ENCODE measurements around the gene MMP17.

MMP17 gene

GRCh38 chr12:131827961-131828534 lies at the start of gene MMP17:
Gene MMP17, plus strand, starts transcription at chr12:131828393. Its CDS starts 102 bp downstream, at chr12:131828495.
- peak in 12 of 56 donors; percentile 16 to 66 (median 42) for DNase-seq

- DNase-seq = no peak
These were observed 49.2 kb upstream of the MMP17 start for GRCh38 chr12:131779027-131779426.

DNA sequence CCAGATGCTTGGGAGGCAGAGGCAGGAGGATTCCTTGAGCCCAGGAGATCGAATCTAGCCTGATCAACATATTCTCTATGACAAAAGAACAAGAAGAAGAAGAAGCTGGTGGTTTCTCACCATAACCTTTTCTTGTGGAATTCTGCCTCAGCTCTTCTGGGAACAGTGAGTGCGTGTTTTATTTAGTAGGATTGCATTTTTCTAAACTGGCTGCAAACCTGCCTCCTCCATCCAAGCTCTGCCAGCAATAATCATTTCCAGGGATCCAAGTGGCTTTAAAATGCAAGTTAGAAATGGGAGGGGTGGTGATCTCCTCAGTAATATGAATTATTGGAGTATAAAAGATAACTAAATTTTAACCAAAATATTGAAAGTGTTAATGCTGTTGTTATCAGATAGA lies 46.1 kb upstream of the MMP17 start:
- DNase-seq = no peak

- no peak for DNase-seq
These were observed 44.2 kb upstream of the MMP17 start for GRCh38 chr12:131783915-131784541.

DNA sequence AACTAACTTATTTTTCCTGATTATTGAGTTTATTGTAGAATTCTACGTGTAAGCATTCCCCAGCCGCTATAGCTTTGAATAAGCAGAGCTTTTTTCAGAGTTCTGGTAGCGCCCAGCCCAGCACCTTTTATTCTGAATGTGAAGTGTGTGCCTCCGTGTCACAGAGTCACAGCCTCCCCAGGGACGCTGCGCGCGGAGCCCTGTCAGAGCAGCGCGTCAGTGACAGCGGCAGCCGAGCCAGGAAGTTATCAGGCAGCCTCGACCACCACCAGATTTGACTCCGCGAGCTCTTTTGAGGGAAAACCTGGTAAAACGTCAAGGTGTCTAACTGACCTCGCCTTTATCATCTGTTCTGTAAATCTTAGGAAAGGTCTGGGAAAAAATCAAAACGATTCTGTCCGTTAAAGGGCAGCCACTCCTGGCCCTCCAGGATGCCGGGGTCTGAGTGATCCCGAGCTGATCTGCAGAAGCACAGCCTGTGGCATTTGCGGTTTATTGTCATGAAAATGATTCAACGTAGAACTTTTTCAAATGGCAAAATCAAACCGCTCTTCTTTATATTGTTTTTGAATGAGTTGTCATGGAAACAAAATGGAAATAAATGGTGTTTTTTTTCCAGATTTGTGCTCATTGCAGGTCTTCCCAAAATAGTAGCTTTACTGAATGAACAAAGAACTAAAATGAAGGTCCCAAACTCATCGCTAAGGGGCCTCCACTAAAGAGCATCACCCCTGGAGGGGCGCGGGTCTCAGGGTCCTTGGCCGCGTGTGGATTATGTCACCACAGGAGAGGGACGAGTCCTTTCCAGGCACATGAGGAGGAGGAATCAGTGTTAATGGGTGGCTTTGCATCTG lies 43.1 kb upstream of the MMP17 start:
- DNase-seq = peak in 3 of 56 donors; percentile 22 to 26 (median 23)

GRCh38 chr12:131785763-131786330 lies 42.3 kb upstream of the MMP17 start:
- DNase-seq = peak in 3 of 56 donors; percentile 7 to 24 (median 14)

- no peak for DNase-seq
These were observed 41.9 kb upstream of the MMP17 start for GRCh38 chr12:131786331-131786730.

DNA sequence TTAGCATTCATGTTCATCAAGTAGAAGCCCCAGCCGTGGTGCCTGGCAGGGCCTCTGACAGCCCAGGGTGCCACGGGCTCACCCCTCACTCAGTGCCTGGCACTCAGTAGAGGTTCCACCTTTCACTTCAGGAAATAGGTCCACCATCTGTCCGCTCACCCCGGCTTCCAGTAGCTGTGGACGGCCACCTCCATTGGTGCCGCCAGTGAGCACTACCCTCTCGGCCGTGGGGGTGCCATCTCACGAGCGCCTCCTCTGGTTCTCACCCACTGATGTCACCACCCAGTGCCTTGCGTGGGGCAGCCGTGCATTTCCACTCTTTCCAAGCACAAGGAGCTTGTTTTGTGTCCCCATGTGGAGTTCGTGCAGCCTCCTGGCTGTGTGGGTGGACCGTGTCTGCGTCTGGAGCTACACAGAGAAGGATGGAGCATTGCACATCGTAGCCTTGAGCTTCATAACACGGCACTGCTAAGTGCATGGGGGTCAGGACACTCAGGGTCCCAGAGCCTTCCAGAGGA lies 41.0 kb upstream of the MMP17 start:
- DNase-seq = no peak

DNA sequence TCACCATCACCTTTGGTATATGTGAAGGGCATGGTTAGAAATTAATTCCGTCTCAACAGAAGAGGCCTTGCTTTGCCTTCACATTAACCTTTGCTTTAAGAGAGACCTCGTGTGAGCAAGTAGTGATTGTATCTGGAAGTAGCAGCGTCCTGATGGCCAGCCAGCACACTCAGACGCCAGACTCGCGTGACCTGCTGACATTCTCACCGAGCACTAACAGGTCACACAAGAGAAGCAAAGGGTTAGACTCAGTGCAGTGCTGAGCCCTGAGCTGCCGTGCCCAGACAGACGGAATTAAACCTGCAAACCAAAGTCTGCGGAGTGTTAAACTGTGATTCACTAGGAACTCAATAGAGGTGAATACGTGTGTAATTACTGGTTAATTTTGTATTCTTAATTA lies 40.1 kb upstream of the MMP17 start:
- no peak for DNase-seq

- DNase-seq = no peak
These were observed 38.6 kb upstream of the MMP17 start for GRCh38 chr12:131789638-131790037.

GRCh38 chr12:131793243-131794022 lies 34.8 kb upstream of the MMP17 start:
- DNase-seq = peak in 13 of 56 donors; percentile 9 to 47 (median 19)

DNA sequence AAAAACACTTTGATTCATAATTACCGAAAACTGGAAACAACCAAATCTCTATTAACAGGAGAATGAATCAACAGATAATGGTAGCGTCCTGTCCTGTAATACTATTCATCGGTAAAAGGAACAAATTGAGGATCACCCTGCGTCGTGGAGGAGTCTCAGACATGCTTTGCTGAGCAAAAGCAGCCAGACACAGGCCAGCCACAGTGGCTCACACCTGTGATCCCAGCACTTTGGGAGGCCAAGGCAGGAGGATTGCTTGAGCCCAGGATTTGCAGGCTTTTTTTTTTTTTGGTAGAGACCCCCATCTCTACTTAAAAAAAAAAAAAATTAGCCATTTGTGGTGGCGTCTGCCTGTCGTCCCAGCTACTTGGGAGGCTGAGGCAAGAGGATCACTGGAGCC lies 34.1 kb upstream of the MMP17 start:
- no peak for DNase-seq

GRCh38 chr12:131794573-131794972 lies 33.6 kb upstream of the MMP17 start:
- no peak for DNase-seq

DNA sequence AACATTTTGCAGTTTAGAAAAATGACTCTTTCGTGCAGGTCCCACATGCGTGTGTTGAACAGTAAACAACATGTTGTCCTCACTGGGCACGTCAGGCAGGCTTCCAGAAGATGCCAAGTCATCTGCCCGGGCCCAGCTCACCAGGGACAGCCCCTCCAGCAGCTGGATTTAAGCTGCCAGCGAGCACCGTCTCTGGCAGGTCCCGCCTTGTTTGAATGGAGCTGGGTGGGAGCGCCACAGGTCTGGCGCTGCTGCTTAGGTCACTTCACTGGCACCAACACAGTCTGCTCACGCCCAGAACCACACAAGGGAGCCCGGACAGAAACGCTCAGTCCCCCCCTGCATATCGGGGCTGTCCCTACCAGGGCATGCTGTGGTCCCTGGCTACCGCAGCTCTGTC lies 33.1 kb upstream of the MMP17 start:
- peak in 10 of 56 donors; percentile 5 to 77 (median 16) for DNase-seq

- DNase-seq = no peak
These were observed 32.3 kb upstream of the MMP17 start for GRCh38 chr12:131795690-131796410.

- no peak for DNase-seq
These were observed 31.8 kb upstream of the MMP17 start for GRCh38 chr12:131796411-131796736.

- DNase-seq = no peak
These were observed 31.2 kb upstream of the MMP17 start for GRCh38 chr12:131796754-131797587.

DNA sequence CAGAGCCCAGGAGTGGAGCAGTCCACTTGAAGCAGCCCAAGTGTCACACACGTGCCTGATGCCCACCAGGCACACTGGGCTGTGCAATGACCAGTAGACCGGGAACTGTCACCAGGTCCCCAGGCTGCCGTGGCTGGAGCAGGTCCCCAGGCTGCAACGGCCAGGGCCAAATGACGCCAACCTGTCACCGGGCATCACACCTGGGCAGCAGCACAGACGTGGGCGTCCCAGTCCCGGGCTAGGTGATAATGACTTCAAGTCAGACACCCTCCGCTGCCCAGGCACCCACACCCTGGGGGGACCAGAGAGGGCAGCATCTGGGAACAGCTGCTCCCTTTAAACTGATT lies 30.6 kb upstream of the MMP17 start:
- no peak for DNase-seq

GRCh38 chr12:131799195-131799594 lies 29.0 kb upstream of the MMP17 start:
- DNase-seq = no peak
